ENCODE results near the gene HAND2. TPM values are rescaled to one million over a fixed set of nuclear protein-coding genes. Genes with fewer than 3 reads are reported as not detected.

The HAND2 gene
- 1 to 10 TPM in 3 of 4 donors, under 1 TPM in 1; 0.96 to 5.0 (median 3.3) TPM for total RNA-seq

- WGBS, result 2% methylated on average over 28 of the region's 81 CpGs
- peaks cover 100% of the 10 kb centered on the region for H3K27me3 ChIP-seq
- peak within 1 kb of the TSS; percentile 55 for H3K4me3 ChIP-seq
- no peaks in the 10 kb centered on the region for H3K9me3 ChIP-seq
- DNase-seq (ENCODE audit: low spot score in 2 of 2), result peak in 1 of 2 donors; percentile 76
- no peaks in the 10 kb centered on the region for H3K36me3 ChIP-seq
- peak within 1 kb of the TSS; percentile 72 for H3K27ac ChIP-seq
- H3K4me1 ChIP-seq, result peaks cover 33% of the 10 kb centered on the region
- TF ChIP-seq POLR2AphosphoS5 (IDR thresholded peaks at IDR 0.05) (no peak), POLR2A (IDR thresholded peaks at IDR 0.05) (peak in 1 of 2 donors; percentile 35), EP300 (IDR thresholded peaks at IDR 0.05) (no peak)
- TF ChIP-seq, protein P1, sequence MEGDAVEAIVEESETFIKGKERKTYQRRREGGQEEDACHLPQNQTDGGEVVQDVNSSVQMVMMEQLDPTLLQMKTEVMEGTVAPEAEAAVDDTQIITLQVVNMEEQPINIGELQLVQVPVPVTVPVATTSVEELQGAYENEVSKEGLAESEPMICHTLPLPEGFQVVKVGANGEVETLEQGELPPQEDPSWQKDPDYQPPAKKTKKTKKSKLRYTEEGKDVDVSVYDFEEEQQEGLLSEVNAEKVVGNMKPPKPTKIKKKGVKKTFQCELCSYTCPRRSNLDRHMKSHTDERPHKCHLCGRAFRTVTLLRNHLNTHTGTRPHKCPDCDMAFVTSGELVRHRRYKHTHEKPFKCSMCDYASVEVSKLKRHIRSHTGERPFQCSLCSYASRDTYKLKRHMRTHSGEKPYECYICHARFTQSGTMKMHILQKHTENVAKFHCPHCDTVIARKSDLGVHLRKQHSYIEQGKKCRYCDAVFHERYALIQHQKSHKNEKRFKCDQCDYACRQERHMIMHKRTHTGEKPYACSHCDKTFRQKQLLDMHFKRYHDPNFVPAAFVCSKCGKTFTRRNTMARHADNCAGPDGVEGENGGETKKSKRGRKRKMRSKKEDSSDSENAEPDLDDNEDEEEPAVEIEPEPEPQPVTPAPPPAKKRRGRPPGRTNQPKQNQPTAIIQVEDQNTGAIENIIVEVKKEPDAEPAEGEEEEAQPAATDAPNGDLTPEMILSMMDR (IDR thresholded peaks at IDR 0.05), result no peak
These were observed at the start of gene HAND2 for GRCh38 chr4:173529477-173530325. TSS of gene HAND2 (minus strand) at chr4:173530229. CDS start at chr4:173529289, 940 bp downstream.

GRCh38 chr4:173578956-173579355 is 48.9 kb upstream of the HAND2 start:
- TF ChIP-seq POLR2AphosphoS5 (IDR thresholded peaks at IDR 0.05), result no peak
- TF ChIP-seq, protein P1 (IDR thresholded peaks at IDR 0.05), result no peak
- TF ChIP-seq POLR2A (IDR thresholded peaks at IDR 0.05), result no peak
- TF ChIP-seq EP300 (IDR thresholded peaks at IDR 0.05), result no peak
- no peak overlapping the region for H3K4me3 ChIP-seq
- 65% methylated on average over 7 of the region's 7 CpGs for WGBS
- H3K27ac ChIP-seq, result no peak overlapping the region
- DNase-seq (ENCODE audit: low spot score in 2 of 2), result no peak
- no peaks in the 10 kb centered on the region for H3K27me3 ChIP-seq
- H3K9me3 ChIP-seq, result no peaks in the 10 kb centered on the region
- H3K4me1 ChIP-seq, result no peaks in the 10 kb centered on the region
- H3K36me3 ChIP-seq, result no peaks in the 10 kb centered on the region

GRCh38 chr4:173577963-173578362 is 47.9 kb upstream of the HAND2 start:
- H3K9me3 ChIP-seq, result no peaks in the 10 kb centered on the region
- no peaks in the 10 kb centered on the region for H3K36me3 ChIP-seq
- DNase-seq (ENCODE audit: low spot score in 2 of 2), result no peak
- no peak overlapping the region for H3K4me3 ChIP-seq
- TF ChIP-seq EP300 (IDR thresholded peaks at IDR 0.05) (no peak), POLR2A (IDR thresholded peaks at IDR 0.05) (no peak), POLR2AphosphoS5 (IDR thresholded peaks at IDR 0.05) (no peak)
- TF ChIP-seq, protein P1 (IDR thresholded peaks at IDR 0.05), result no peak
- WGBS, result 85% methylated on average over 5 of the region's 5 CpGs
- H3K27ac ChIP-seq, result no peak overlapping the region
- H3K27me3 ChIP-seq, result no peaks in the 10 kb centered on the region
- H3K4me1 ChIP-seq, result no peaks in the 10 kb centered on the region

DNA sequence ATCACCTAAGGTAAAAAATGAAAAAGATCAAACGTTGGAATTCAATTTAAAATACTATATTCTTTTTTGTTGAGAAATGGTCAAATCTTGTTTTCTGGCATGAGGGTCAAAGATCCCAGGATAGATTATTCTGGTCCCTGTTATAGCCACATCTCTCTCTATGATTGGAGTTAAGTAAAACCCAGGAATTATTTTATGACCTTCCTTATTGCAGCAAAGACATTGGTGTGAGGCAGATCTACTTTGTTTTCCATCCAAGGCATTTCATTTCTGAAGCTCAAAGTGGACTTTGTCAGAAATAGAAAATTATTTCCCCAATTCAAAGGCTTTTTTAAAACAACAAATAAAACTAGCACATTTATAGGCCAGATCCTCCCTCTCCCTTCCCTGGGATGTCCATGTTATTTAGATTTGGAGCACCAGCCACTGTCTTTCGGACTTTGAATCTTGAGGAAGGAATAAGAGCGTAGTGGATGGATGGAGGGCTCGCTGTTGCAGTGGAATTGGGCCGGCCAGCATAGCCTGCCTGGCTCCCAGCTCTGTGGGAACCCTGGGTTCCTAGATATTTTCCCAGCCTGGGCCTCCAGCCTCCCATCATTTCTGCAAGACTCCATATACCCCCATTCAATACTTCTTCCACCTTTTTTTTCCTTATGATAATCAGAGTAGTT is 45.6 kb upstream of the HAND2 start:
- Histone ChIP-seq H3K4me1 (no peaks in the 10 kb centered on the region), H3K27ac (no peak overlapping the region), H3K4me3 (no peak overlapping the region), H3K9me3 (no peaks in the 10 kb centered on the region), H3K27me3 (no peaks in the 10 kb centered on the region), H3K36me3 (no peaks in the 10 kb centered on the region)
- TF ChIP-seq EP300 (IDR thresholded peaks at IDR 0.05), result no peak
- no peak for TF ChIP-seq POLR2A (IDR thresholded peaks at IDR 0.05)
- TF ChIP-seq, protein P1 (IDR thresholded peaks at IDR 0.05), result no peak
- TF ChIP-seq POLR2AphosphoS5 (IDR thresholded peaks at IDR 0.05), result no peak
- 82% methylated on average over 5 of the region's 5 CpGs for WGBS
- DNase-seq (ENCODE audit: low spot score in 2 of 2), result no peak

GRCh38 chr4:173573725-173574124 is 43.7 kb upstream of the HAND2 start:
- 85% methylated on average over 1 of the region's 1 CpG for WGBS
- TF ChIP-seq, protein P1 (IDR thresholded peaks at IDR 0.05), result no peak
- TF ChIP-seq POLR2A (IDR thresholded peaks at IDR 0.05), result no peak
- no peak for TF ChIP-seq POLR2AphosphoS5 (IDR thresholded peaks at IDR 0.05)
- no peak for TF ChIP-seq EP300 (IDR thresholded peaks at IDR 0.05)
- DNase-seq (ENCODE audit: low spot score in 2 of 2), result no peak
- Histone ChIP-seq H3K36me3 (no peaks in the 10 kb centered on the region), H3K27me3 (no peaks in the 10 kb centered on the region), H3K27ac (no peak overlapping the region), H3K4me3 (no peak overlapping the region), H3K4me1 (no peaks in the 10 kb centered on the region), H3K9me3 (no peaks in the 10 kb centered on the region)
